Stimulated activated CD4-positive, alpha-beta T cell treated with anti-CD3 and anti-CD28 coated beads, Interleukin-12 subunit alpha, Interleukin-12 subunit beta, amount 100 ng/mL, for 4 hours (primary cell): ENCODE measurements around the gene TNRC6B.
"Not testable (repeated sequence)": the region's sequence is repeated elsewhere in the genome, so short reads cannot be mapped to it uniquely, and the experiment has no call there.

Source experiments
- DNase-seq: peaks from one replicate; pipeline ENCODE4 v3.0.0-alpha.2; 2020

Gene TNRC6B

GRCh38 chr22:40216041-40216756 is 38.5 kb downstream of the TNRC6B start:
- no peak for DNase-seq

GRCh38 chr22:40218152-40218551 is 40.4 kb downstream of the TNRC6B start:
- no peak for DNase-seq

GRCh38 chr22:40218723-40219294 is 41.1 kb downstream of the TNRC6B start:
- DNase-seq = no peak

GRCh38 chr22:40220316-40221054 is 42.8 kb downstream of the TNRC6B start:
- no peak for DNase-seq

- no peak for DNase-seq
Measured at GRCh38 chr22:40221055-40221414, 43.3 kb downstream of the TNRC6B start.

GRCh38 chr22:40222979-40223378 is 45.3 kb downstream of the TNRC6B start:
- DNase-seq = not testable (repeated sequence)

- peak; percentile 43 for DNase-seq
Measured at GRCh38 chr22:40224702-40225101, 47.0 kb downstream of the TNRC6B start.

GRCh38 chr22:40226620-40227019 is 48.9 kb downstream of the TNRC6B start:
- DNase-seq = no peak

- DNase-seq = no peak
Measured at GRCh38 chr22:40231618-40232313, 54.0 kb downstream of the TNRC6B start.

GRCh38 chr22:40232624-40233023 is 54.9 kb downstream of the TNRC6B start:
- DNase-seq = no peak

- no peak for DNase-seq
Measured at GRCh38 chr22:40233886-40234285, 56.2 kb downstream of the TNRC6B start.

GRCh38 chr22:40234658-40235057 is 56.9 kb downstream of the TNRC6B start:
- DNase-seq = no peak

- no peak for DNase-seq
Measured at GRCh38 chr22:40235308-40235707, 57.6 kb downstream of the TNRC6B start.

- DNase-seq = no peak
Measured at GRCh38 chr22:40236131-40236665, 58.5 kb downstream of the TNRC6B start.

- DNase-seq = no peak
Measured at GRCh38 chr22:40237241-40237640, 59.5 kb downstream of the TNRC6B start.

GRCh38 chr22:40237788-40238424 is 60.2 kb downstream of the TNRC6B start:
- DNase-seq = no peak

GRCh38 chr22:40238425-40239344 is 61.0 kb downstream of the TNRC6B start:
- DNase-seq = no peak

GRCh38 chr22:40239345-40239683 is 61.6 kb downstream of the TNRC6B start:
- no peak for DNase-seq

- no peak for DNase-seq
Measured at GRCh38 chr22:40240160-40240559, 62.4 kb downstream of the TNRC6B start.

GRCh38 chr22:40240686-40241085 is 63.0 kb downstream of the TNRC6B start:
- no peak for DNase-seq

- DNase-seq = no peak
Measured at GRCh38 chr22:40241200-40241763, 63.6 kb downstream of the TNRC6B start.
